Naive B cell (primary cell): Measurements from ENCODE around the gene ZNRF2. TPM values are rescaled to one million over a fixed set of nuclear protein-coding genes. Genes with fewer than 3 reads are reported as not detected.
"Not testable (repeated sequence)": the region's sequence is repeated elsewhere in the genome, so short reads cannot be mapped to it uniquely, and the experiment has no call there.

ENCODE experiments used
- ATAC-seq, 2 donors: fragments of 150-1000 bp; cut with Tn5 transposase; 2 replicates each; pipeline ENCODE4 v1.10.0; 2021; ENCODE audit warnings: low read depth in 2 of 2, mild to moderate bottlenecking in 2 of 2, moderate library complexity in 2 of 2
- DNase-seq: peaks from one replicate; pipeline ENCODE4 v3.0.0; 2022
- H3K27ac Mint-ChIP-seq, 6 donors: one replicate each; pipeline ENCODE4 v1.8.0; 2020 to 2022; ENCODE audit warnings: mild to moderate bottlenecking in 6 of 6, mixed read lengths in 6 of 6, moderate library complexity in 5 of 6, inconsistent platforms in 2 of 6
- H3K27me3 Mint-ChIP-seq, 3 donors: one replicate each; pipeline ENCODE4 v1.8.0; 2021 to 2022; ENCODE audit warnings: mixed read lengths in 3 of 3, mild to moderate bottlenecking in 1 of 3
- H3K36me3 Mint-ChIP-seq, 2 donors: one replicate each; pipeline ENCODE4 v1.8.0; 2020 to 2022; ENCODE audit warnings: mixed read lengths in 2 of 2, inconsistent platforms in 1 of 2, mild to moderate bottlenecking in 1 of 2
- H3K4me1 Mint-ChIP-seq, 3 donors: one replicate each; pipeline ENCODE4 v1.8.0; 2020 to 2022; ENCODE audit warnings: mixed read lengths in 3 of 3, inconsistent platforms in 1 of 3, mild to moderate bottlenecking in 1 of 3, moderate library complexity in 1 of 3
- H3K4me3 Mint-ChIP-seq, 8 donors: one replicate each; pipeline ENCODE4 v1.8.0; 2020 to 2022; ENCODE audit warnings: mild to moderate bottlenecking in 8 of 8, mixed read lengths in 8 of 8, moderate library complexity in 8 of 8, inconsistent platforms in 2 of 8
- H3K9me3 Mint-ChIP-seq, 7 donors: one replicate each; pipeline ENCODE4 v1.8.0; 2020 to 2022; ENCODE audit warnings: mixed read lengths in 7 of 7, mild to moderate bottlenecking in 5 of 7, inconsistent platforms in 2 of 7, moderate library complexity in 1 of 7
- polyA plus RNA-seq, 6 donors: library from polyadenylated mRNA; unstranded; fragments of 300-500 nt; fragmentation: Illumina TruSeq; gene quantifications; one replicate each; pipeline ENCODE4 v1.2.3, GENCODE V29; 2021; ENCODE audit warnings: low read depth in 6 of 6

ZNRF2 gene
- polyA plus RNA-seq, 6 donors from 2014 or later, result 0.84 to 7.7 (median 2.8) TPM

DNA sequence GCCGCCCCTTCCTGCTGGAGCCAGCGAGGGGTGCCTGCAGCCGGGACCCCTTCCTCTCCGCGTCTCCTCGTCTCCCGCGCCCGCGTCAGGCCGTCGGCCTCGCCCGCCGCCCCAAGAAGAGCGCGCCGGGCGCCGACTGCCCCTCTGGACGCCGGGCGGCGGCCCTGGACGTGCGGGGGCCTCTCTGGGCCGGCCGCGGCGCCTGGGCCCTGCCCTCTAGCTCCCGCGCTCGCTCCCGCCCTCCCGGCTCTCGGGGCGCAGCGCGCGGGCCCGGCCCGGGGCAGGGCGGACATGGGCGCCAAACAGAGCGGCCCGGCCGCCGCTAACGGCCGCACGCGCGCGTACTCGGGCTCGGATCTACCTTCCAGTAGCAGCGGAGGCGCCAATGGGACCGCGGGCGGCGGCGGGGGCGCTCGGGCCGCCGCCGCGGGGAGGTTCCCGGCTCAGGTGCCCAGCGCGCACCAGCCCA lies 704 bp downstream of the ZNRF2 start:
- H3K27me3 Mint-ChIP-seq, result no peaks in the 10 kb centered on the region
- no peak for DNase-seq

DNA sequence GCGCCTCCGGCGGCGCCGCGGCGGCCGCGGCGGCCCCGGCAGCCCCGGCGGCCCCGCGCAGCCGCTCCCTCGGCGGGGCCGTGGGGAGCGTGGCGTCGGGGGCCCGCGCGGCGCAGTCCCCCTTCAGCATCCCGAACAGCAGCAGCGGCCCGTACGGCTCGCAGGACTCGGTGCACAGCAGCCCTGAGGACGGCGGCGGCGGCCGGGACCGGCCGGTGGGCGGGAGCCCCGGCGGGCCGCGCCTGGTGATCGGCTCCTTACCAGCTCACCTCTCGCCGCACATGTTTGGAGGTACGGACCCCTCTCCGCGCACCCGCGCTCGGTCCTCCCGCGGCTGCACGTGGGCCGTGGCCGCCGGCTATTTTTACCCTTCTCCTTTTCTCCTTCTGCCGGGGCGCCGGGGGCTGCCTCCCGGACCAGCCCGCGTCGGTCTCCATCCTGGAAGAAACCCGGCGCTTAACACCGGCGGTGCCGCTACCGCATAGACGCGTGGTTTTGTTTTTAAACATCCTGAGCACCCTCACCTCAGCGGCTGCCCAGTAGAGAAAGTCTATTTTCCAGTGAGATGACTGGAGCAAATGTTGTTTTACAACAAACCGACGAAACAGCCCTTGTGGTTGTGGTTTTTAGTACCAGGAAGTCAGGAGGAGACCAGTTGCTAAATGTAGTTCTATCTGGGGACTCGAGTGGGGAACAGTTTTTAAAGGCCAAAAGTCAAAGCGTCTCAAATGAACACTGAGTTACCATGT lies 1.3 kb downstream of the ZNRF2 start:
- H3K27ac Mint-ChIP-seq, result peak overlapping the region; percentile 96 to 99 (median 97)
- ATAC-seq (peak; percentile 0), DNase-seq (peak; percentile 56)
- H3K36me3 Mint-ChIP-seq, result peaks cover 0 to 9% of the 10 kb centered on the region in 2 donors
- H3K4me3 Mint-ChIP-seq, result peak overlapping the region; percentile 94 to 100 (median 98)
- peaks cover 0 to 9% (median 3%) of the 10 kb centered on the region in 7 donors for H3K9me3 Mint-ChIP-seq
- H3K27me3 Mint-ChIP-seq, result no peaks in the 10 kb centered on the region
- H3K4me1 Mint-ChIP-seq, result peaks cover 30 to 58% (median 48%) of the 10 kb centered on the region in 3 donors

More for the DNA sequence above, 704 bp downstream of the ZNRF2 start:
- peak; percentile 6 to 7 for ATAC-seq
- H3K9me3 Mint-ChIP-seq, result peaks cover 0 to 9% (median 3%) of the 10 kb centered on the region in 7 donors
- H3K4me3 Mint-ChIP-seq, result peak overlapping the region; percentile 79 to 98 (median 90)
- peaks cover 0 to 9% of the 10 kb centered on the region in 2 donors for H3K36me3 Mint-ChIP-seq
- peaks cover 26 to 51% (median 42%) of the 10 kb centered on the region in 3 donors for H3K4me1 Mint-ChIP-seq
- peak overlapping the region in 4 of 6 donors; percentile 60 to 94 (median 82) for H3K27ac Mint-ChIP-seq

DNA sequence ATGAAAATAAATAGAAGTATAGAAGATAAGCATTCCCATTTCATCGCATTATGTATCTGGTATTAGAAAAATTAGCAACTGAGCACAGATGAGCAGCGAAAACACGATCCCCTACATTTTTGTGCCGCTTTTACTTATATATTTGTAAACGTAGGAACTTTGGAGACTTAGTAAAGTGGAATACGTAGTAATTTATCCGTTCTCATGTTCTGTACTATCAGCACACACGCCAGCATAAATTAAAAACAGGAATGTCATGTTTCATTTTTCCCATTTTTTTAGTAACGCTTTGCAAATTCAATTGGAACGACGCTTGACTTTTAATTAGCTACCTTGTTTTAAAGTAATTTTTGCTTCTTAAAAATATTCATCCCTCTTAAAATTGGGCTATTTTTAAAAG lies 2.4 kb downstream of the ZNRF2 start:
- DNase-seq, result no peak
- peak overlapping the region; percentile 96 to 99 (median 97) for H3K27ac Mint-ChIP-seq
- no peaks in the 10 kb centered on the region for H3K27me3 Mint-ChIP-seq
- H3K9me3 Mint-ChIP-seq, result peaks cover 0 to 10% (median 4%) of the 10 kb centered on the region in 7 donors
- H3K4me1 Mint-ChIP-seq, result peaks cover 40 to 65% (median 58%) of the 10 kb centered on the region in 3 donors
- H3K4me3 Mint-ChIP-seq, result peak overlapping the region; percentile 94 to 100 (median 98)
- ATAC-seq, result no peak
- peaks cover 4 to 9% of the 10 kb centered on the region in 2 donors for H3K36me3 Mint-ChIP-seq

DNA sequence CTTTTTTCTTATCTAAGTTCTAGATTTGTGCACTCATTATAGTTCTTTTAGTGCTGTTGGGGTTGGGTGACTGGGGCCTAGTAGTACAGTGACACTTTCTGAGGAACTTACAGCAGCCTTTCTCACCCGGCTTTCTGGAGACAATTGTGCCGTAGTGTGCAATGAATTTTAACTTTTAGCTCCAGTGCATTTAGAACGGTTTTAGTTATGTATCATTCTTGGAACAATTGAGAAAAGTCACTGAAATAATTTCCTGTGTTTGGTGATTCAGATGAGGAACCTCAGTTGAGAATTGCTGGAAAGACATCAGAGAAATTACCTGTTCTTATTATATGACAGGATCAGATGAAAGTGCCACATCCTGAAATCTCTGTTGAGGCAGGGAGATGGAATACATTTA lies 3.2 kb downstream of the ZNRF2 start:
- H3K27me3 Mint-ChIP-seq, ATAC-seq, H3K27ac Mint-ChIP-seq, DNase-seq: not testable (repeated sequence)
- Mint-ChIP-seq H3K36me3 (peaks cover 4 to 12% of the 10 kb centered on the region in 2 donors), H3K9me3 (peaks cover 0 to 11% (median 4%) of the 10 kb centered on the region in 7 donors), H3K4me3 (peak overlapping the region; percentile 15 to 100 (median 71)), H3K4me1 (peaks cover 42 to 73% (median 65%) of the 10 kb centered on the region in 3 donors)

DNA sequence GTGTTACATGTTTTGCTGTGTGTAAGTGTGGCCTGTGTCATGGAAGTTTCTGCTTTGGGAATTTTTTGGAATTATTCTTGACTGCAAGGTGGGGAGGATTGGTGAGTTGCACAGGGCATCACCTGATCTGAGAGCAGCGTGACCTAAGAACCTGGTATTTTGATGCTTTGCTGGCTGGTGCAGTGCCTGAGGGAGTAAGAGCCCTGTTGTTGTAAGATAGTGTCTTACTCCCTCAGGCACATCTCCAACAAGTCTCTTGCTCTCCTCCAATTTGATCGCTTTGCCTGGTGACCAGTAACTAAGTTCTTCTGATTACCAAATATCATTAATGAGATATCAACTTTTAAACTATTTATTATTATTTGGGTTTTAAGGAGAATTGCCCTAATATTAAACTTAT lies 5.2 kb downstream of the ZNRF2 start:
- not testable (repeated sequence) for H3K27me3 Mint-ChIP-seq, ATAC-seq, DNase-seq
- Mint-ChIP-seq H3K4me3 (peak overlapping the region in 4 of 8 donors; percentile 1 to 73 (median 12)), H3K4me1 (peaks cover 46 to 72% (median 61%) of the 10 kb centered on the region in 3 donors), H3K9me3 (peaks cover 0 to 11% (median 4%) of the 10 kb centered on the region in 7 donors), H3K36me3 (peaks cover 4 to 15% of the 10 kb centered on the region in 2 donors), H3K27ac (peak overlapping the region in 1 of 6 donors; percentile 11)

- not testable (repeated sequence) for H3K27me3 Mint-ChIP-seq, ATAC-seq, DNase-seq, H3K27ac Mint-ChIP-seq
- peaks cover 4 to 15% of the 10 kb centered on the region in 2 donors for H3K36me3 Mint-ChIP-seq
- peaks cover 0 to 11% (median 4%) of the 10 kb centered on the region in 7 donors for H3K9me3 Mint-ChIP-seq
- peak overlapping the region in 2 of 8 donors; percentile 52 to 65 for H3K4me3 Mint-ChIP-seq
- H3K4me1 Mint-ChIP-seq, result peaks cover 52 to 79% (median 68%) of the 10 kb centered on the region in 3 donors
These were observed 5.9 kb downstream of the ZNRF2 start for GRCh38 chr7:30290317-30290716.

DNA sequence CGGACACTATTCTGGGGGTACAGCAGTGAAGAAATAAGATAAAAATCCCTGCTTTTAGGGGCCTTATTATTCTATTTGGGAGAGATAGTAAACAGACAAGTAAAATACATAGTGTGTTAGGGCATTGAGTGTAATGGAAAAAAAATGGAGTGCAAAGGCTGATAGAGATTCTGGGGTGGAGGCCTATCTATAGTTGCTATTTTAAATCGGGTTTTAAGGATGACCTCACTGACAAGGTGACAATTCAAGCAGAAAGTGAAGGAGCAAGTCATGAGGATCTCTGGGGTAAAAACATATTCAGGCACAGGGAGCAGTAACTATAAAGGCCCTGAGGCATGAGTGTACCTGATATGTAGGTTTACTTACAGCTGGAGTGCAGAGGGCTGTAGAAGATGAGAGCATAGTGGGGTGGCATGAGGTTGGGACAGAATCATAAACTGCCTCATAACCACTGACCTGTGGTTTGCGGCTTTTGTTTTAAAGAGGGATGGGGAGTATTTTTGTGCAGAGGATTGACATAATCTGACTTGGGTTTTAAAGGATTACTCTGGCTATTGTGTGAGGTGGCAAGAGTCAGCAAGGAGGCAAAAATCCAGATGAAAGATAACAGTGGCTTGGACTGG lies 8.1 kb downstream of the ZNRF2 start:
- peak overlapping the region in 4 of 8 donors; percentile 17 to 72 (median 33) for H3K4me3 Mint-ChIP-seq
- H3K9me3 Mint-ChIP-seq, DNase-seq, ATAC-seq, H3K36me3 Mint-ChIP-seq, H3K27me3 Mint-ChIP-seq: not testable (repeated sequence)
- peaks cover 63 to 85% (median 79%) of the 10 kb centered on the region in 3 donors for H3K4me1 Mint-ChIP-seq
- peak overlapping the region in 4 of 6 donors; percentile 33 to 61 (median 46) for H3K27ac Mint-ChIP-seq

- ATAC-seq (peak; percentile 75 to 77), DNase-seq (peak; percentile 15)
- Mint-ChIP-seq H3K4me1 (peaks cover 54 to 77% (median 71%) of the 10 kb centered on the region in 3 donors), H3K4me3 (peak overlapping the region in 5 of 8 donors; percentile 4 to 18 (median 10))
- not testable (repeated sequence) for H3K36me3 Mint-ChIP-seq, H3K27ac Mint-ChIP-seq, H3K27me3 Mint-ChIP-seq, H3K9me3 Mint-ChIP-seq
These were observed 11.9 kb downstream of the ZNRF2 start for GRCh38 chr7:30296304-30296703.

- not testable (repeated sequence) for H3K27me3 Mint-ChIP-seq, H3K9me3 Mint-ChIP-seq, H3K36me3 Mint-ChIP-seq, DNase-seq, ATAC-seq
- H3K4me3 Mint-ChIP-seq, result peak overlapping the region in 3 of 8 donors; percentile 4 to 47 (median 29)
- H3K27ac Mint-ChIP-seq, result peak overlapping the region in 2 of 6 donors; percentile 40 to 83
- H3K4me1 Mint-ChIP-seq, result peaks cover 49 to 73% (median 62%) of the 10 kb centered on the region in 3 donors
These were observed 13.1 kb downstream of the ZNRF2 start for GRCh38 chr7:30297499-30297898.

DNA sequence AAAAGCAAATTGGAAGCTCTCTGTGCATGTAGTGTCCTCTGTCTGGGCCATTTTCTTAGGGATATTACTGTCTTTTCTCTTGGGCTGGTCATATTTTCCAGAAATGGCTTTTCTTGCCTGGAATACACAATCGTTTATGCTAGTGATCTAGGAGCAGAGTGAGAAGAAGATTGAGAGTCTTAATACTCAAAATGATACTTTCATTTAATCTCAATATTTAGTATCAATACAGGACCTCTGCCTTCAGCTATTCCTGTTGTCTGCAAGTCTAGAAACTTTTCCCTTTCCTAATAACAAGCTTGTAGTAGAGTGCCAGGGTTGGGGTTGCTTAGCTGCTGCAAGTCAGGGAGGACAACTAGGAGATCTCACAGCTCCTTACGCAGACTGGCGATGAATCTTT lies 14.0 kb downstream of the ZNRF2 start:
- Mint-ChIP-seq H3K4me3 (peak overlapping the region in 1 of 8 donors; percentile 11), H3K4me1 (peaks cover 46 to 75% (median 61%) of the 10 kb centered on the region in 3 donors), H3K27ac (peak overlapping the region in 2 of 6 donors; percentile 53 to 72)

DNA sequence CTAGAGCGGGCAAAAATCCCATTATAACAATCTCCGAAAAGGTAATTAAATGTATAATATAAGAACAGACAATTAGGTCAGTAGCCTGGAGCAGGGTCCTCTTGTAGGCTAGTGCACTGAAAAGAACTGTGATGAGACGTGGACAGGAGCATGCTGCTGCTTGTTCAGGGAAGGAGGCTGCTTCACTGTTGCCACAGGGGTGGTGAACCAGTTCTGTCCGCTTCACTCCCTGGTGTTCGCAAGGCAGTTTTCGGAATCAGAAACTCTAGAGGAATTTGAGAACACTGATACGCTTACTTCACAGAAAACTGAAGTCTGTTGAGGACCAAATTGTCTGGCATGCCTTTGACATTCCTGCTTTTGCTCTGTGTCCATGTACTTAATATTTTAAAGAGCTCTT lies 17.4 kb downstream of the ZNRF2 start:
- DNase-seq (no peak), ATAC-seq (no peak)
- H3K27me3 Mint-ChIP-seq, result no peaks in the 10 kb centered on the region
- no peak overlapping the region for H3K4me3 Mint-ChIP-seq
- H3K27ac Mint-ChIP-seq, result peak overlapping the region in 1 of 6 donors; percentile 69
- H3K4me1 Mint-ChIP-seq, result peaks cover 37 to 81% (median 48%) of the 10 kb centered on the region in 3 donors
- no peaks in the 10 kb centered on the region for H3K9me3 Mint-ChIP-seq
- no peaks in the 10 kb centered on the region for H3K36me3 Mint-ChIP-seq

More for the DNA sequence above, 14.0 kb downstream of the ZNRF2 start:
- H3K36me3 Mint-ChIP-seq, DNase-seq, H3K9me3 Mint-ChIP-seq, H3K27me3 Mint-ChIP-seq, ATAC-seq: not testable (repeated sequence)

- peak overlapping the region in 1 of 8 donors; percentile 25 for H3K4me3 Mint-ChIP-seq
- no peaks in the 10 kb centered on the region for H3K9me3 Mint-ChIP-seq
- peaks cover 33 to 81% (median 48%) of the 10 kb centered on the region in 3 donors for H3K4me1 Mint-ChIP-seq
- H3K27me3 Mint-ChIP-seq, result no peaks in the 10 kb centered on the region
- H3K27ac Mint-ChIP-seq, result peak overlapping the region in 1 of 6 donors; percentile 56
- H3K36me3 Mint-ChIP-seq, result no peaks in the 10 kb centered on the region
- DNase-seq (no peak), ATAC-seq (no peak)
These were observed 18.4 kb downstream of the ZNRF2 start for GRCh38 chr7:30302656-30303311.
